D721Med (cell line): ENCODE results near the gene ADAP2.

Experiments used
- DNase-seq: peaks from one replicate; pipeline ENCODE4 v3.0.0; 2011; ENCODE audit warnings: low spot score; ENCODE audit not compliant: insufficient read length
- FAIRE-seq: peaks from 2 replicates; lab custom pipeline; 2011; peaks lifted over from hg19 to GRCh38; lab: Jason Lieb, UNC
- CTCF ChIP-seq: IDR thresholded peaks from 2 replicates; pipeline ENCODE4 v1.5.1; 2012; ENCODE audit warnings: mild to moderate bottlenecking, control low read depth; ENCODE audit not compliant: insufficient read depth; ENCODE audit errors: missing control alignments

The ADAP2 gene

GRCh38 chr17:30921544-30922196 is at the start of gene ADAP2:
Gene ADAP2 (plus strand): TSS chr17:30921945. CDS start chr17:30922015, 70 bp downstream.
- FAIRE-seq (no peak), DNase-seq (no peak)
- no peak for TF ChIP-seq CTCF

GRCh38 chr17:30886187-30886586 is 35.6 kb upstream of the ADAP2 start:
- TF ChIP-seq CTCF = no peak
- no peak for FAIRE-seq
- DNase-seq = no peak

GRCh38 chr17:30894236-30894635 is 27.5 kb upstream of the ADAP2 start:
- TF ChIP-seq CTCF = no peak
- FAIRE-seq = no peak
- DNase-seq = no peak

GRCh38 chr17:30897311-30897710 is 24.4 kb upstream of the ADAP2 start:
- DNase-seq (no peak), FAIRE-seq (no peak)
- no peak for TF ChIP-seq CTCF

- DNase-seq (no peak), FAIRE-seq (no peak)
- TF ChIP-seq CTCF = no peak
Observed at GRCh38 chr17:30905742-30906100, 16.0 kb upstream of the ADAP2 start.

- FAIRE-seq (peak; percentile 41), DNase-seq (peak; percentile 78)
- TF ChIP-seq CTCF = no peak
Observed at GRCh38 chr17:30906101-30906911, 15.4 kb upstream of the ADAP2 start, which contains the start of gene TEFM. Gene TEFM (minus strand): TSS chr17:30906238. CDS start chr17:30906198, 40 bp downstream.
